Upper lobe of right lung (tissue), 1 donor: ENCODE measurements around the gene TBC1D14. TPM values are rescaled to one million over a fixed set of nuclear protein-coding genes. Genes with fewer than 3 reads are reported as not detected.

Source experiments
- ATAC-seq: fragments of 200-7000 bp; cut with Tn5 transposase; one replicate; pipeline ENCODE4 v1.9.1; 2020; ENCODE audit warnings: mild to moderate bottlenecking, moderate library complexity
- DNase-seq: peaks from one replicate; pipeline ENCODE4 v3.0.0-alpha.2; 2020
- H3K27ac ChIP-seq: fragments of 200-600 bp; one replicate; pipeline ENCODE4 v1.8.0; 2022
- H3K27me3 ChIP-seq: fragments of 200-600 bp; one replicate; pipeline ENCODE4 v1.8.0; 2022; ENCODE audit warnings: mild to moderate bottlenecking
- H3K36me3 ChIP-seq: fragments of 200-600 bp; one replicate; pipeline ENCODE4 v1.8.0; 2022
- H3K4me1 ChIP-seq: fragments of 200-600 bp; one replicate; pipeline ENCODE4 v1.8.0; 2022
- H3K4me3 ChIP-seq: fragments of 200-600 bp; one replicate; pipeline ENCODE4 v1.8.0; 2022; ENCODE audit warnings: mild to moderate bottlenecking
- H3K9me3 ChIP-seq: fragments of 200-600 bp; one replicate; pipeline ENCODE4 v1.8.0; 2022
- CTCF ChIP-seq: fragments of 200-600 bp; IDR thresholded peaks from one replicate; pipeline ENCODE4 v1.8.0; 2022; ENCODE audit warnings: antibody characterized with exemption
- intact Hi-C: fragments of 100-400 bp; cut with DNase I; formaldehyde crosslinking; loops from one replicate; pipeline ENCODE4 v1.11.0; 2022
- total RNA-seq: library from RNA; stranded (reverse); fragmentation: NEBNext Ultra II Directional; extraction: Animal tissue kit (Norgen Biotek cat#: 25700); gene quantifications from one replicate; pipeline ENCODE4 v1.2.1, GENCODE V29; 2021
- donor health status: DM: no; HTN: yes; CAD: no; lungs with severe emphysema.

Gene TBC1D14
- total RNA-seq, 1 donor from 2014 or later, result 51.8 TPM

DNA sequence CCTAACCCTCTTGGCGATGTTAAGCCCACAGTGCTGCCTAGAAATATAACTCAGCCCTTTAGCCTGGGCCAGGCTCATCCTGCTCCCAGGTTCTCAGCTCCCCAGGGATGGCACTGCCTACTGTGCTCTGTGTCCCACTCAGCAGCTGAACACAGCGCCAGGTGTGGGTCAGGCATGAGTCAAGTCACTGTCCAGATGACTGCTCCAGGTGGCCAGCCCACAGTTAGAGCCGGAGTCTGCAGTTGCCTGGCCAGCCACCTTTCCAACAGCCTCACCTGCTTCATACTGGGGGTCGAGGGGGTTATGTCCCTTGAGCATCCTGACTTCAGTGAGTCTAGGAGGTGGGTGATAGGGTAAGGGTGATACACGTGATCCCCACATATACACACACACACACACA is 48.4 kb downstream of the TBC1D14 start:
- ATAC-seq (no peak), DNase-seq (peak; percentile 38)
- no peaks in the 10 kb centered on the region for H3K36me3 ChIP-seq
- H3K27me3 ChIP-seq, result no peaks in the 10 kb centered on the region
- no peak for TF ChIP-seq CTCF
- peaks cover 24% of the 10 kb centered on the region for H3K4me1 ChIP-seq
- no peaks in the 10 kb centered on the region for H3K9me3 ChIP-seq
- H3K4me3 ChIP-seq, result no peak overlapping the region
- intact Hi-C loops, result no loop called here
- H3K27ac ChIP-seq, result no peak overlapping the region

GRCh38 chr4:6959261-6959660 is 49.6 kb downstream of the TBC1D14 start:
- intact Hi-C loops, result no loop called here
- Histone ChIP-seq H3K27me3 (no peaks in the 10 kb centered on the region), H3K4me1 (peaks cover 24% of the 10 kb centered on the region), H3K27ac (no peak overlapping the region), H3K36me3 (no peaks in the 10 kb centered on the region), H3K4me3 (no peak overlapping the region), H3K9me3 (no peaks in the 10 kb centered on the region)
- DNase-seq, result no peak
- no peak for ATAC-seq
- no peak for TF ChIP-seq CTCF

GRCh38 chr4:6960154-6960553 is 50.5 kb downstream of the TBC1D14 start:
- no peaks in the 10 kb centered on the region for H3K9me3 ChIP-seq
- H3K4me3 ChIP-seq, result no peak overlapping the region
- no peak for TF ChIP-seq CTCF
- ATAC-seq (no peak), DNase-seq (no peak)
- peaks cover 24% of the 10 kb centered on the region for H3K4me1 ChIP-seq
- no peak overlapping the region for H3K27ac ChIP-seq
- intact Hi-C loops, result no loop called here
- no peaks in the 10 kb centered on the region for H3K36me3 ChIP-seq
- H3K27me3 ChIP-seq, result no peaks in the 10 kb centered on the region

DNA sequence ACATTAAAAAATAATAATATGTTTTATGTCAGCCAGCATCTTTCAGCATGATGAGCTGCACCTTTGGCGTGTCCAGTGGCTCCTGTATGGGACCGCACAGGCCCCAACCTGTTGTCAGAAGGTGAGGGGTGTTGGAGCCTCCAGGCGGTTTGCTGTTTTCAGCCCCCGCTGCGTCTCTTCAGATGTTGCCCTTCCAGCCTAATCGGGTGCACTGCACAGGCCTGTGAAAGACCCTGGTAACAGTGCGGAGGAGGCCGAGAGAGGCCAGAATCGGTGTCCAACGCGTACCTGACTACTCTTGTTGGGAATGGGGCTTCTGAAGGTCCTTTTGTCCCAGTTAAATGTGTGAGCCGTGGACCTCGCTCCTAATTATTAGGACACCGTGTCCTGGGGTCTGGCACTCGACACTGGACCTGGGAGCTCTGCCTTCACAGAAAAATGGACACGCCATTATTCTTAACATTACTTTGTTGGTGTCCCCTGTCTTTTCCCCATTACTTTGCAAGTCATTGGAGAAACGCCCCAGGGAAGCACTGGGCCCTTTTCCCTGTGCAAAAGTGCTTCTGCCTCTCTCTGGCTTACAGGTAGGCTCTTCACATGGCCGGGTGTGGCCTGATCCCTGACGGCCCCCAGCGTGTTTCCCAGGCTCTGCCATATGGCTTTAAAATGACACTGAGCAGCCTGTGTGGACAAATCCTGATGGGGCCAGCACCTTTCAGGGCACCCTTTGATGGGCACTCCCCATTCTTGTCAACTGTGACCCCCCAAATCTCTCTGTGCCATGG is 51.2 kb downstream of the TBC1D14 start:
- no peaks in the 10 kb centered on the region for H3K27me3 ChIP-seq
- no peak for ATAC-seq
- no peak for TF ChIP-seq CTCF
- no peak overlapping the region for H3K27ac ChIP-seq
- H3K4me3 ChIP-seq, result no peak overlapping the region
- no peaks in the 10 kb centered on the region for H3K36me3 ChIP-seq
- H3K4me1 ChIP-seq, result peaks cover 23% of the 10 kb centered on the region
- no peaks in the 10 kb centered on the region for H3K9me3 ChIP-seq
- intact Hi-C loops, result no loop called here
- no peak for DNase-seq

GRCh38 chr4:6961496-6962210 is 52.0 kb downstream of the TBC1D14 start:
- peaks cover 18% of the 10 kb centered on the region for H3K4me1 ChIP-seq

More at GRCh38 chr4:6961496-6962210, 52.0 kb downstream of the TBC1D14 start:
- Histone ChIP-seq H3K9me3 (no peaks in the 10 kb centered on the region), H3K36me3 (no peaks in the 10 kb centered on the region), H3K27me3 (no peaks in the 10 kb centered on the region), H3K4me3 (no peak overlapping the region), H3K27ac (no peak overlapping the region)
- intact Hi-C loops, result no loop called here
- ATAC-seq, result no peak
- TF ChIP-seq CTCF, result no peak
- DNase-seq, result no peak
